Activated naive CD4-positive, alpha-beta T cell treated with anti-CD3 and anti-CD28 coated beads, Interleukin-2, amount 50 U/mL, for 16 hours (primary cell): ENCODE measurements around the gene VWCE.

Source experiments
- DNase-seq: peaks from one replicate; pipeline ENCODE4 v3.0.0-alpha.2; 2020

Gene VWCE

DNA sequence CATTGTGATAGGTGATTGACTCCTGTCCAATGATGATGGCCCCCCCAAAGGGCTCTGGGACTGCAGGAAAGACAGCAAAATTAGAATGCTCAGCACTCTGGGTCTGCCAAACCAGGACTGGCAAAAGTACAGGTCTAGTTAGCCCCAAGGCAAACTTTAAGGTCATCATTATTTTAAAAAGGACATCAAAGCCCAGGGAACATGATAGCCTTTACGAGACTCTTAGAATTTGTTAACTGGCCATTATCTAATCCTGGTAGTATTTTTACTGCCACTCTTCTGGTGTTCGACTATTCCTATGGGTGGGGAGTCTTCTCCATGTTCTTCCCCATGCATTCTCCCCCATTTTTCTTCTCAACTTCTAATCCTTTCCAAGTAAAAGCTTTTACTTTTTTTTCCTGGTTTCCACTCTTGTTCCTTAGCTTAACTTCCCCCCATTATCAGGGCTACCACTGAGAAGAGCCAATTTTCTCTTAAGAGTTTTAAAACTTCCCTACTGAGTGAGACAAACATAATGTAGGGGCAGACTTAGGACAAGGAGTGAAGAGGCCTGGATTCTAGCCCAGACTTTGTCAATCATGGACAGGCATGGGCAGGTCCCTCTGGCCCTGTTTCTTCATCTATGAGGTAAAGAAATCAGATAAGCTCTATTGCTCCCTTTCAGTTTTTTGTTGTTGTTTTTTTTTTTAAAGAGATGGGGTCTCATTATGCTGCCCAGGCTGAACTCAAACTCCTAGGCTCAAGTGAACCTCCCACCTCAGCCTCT is 30.7 kb upstream of the VWCE start:
- no peak for DNase-seq

GRCh38 chr11:61315260-61315659 is 20.1 kb upstream of the VWCE start:
- no peak for DNase-seq

GRCh38 chr11:61310749-61311148 is 15.6 kb upstream of the VWCE start:
- DNase-seq = no peak

- DNase-seq = no peak
Measured at GRCh38 chr11:61309739-61310138, 14.6 kb upstream of the VWCE start.

DNA sequence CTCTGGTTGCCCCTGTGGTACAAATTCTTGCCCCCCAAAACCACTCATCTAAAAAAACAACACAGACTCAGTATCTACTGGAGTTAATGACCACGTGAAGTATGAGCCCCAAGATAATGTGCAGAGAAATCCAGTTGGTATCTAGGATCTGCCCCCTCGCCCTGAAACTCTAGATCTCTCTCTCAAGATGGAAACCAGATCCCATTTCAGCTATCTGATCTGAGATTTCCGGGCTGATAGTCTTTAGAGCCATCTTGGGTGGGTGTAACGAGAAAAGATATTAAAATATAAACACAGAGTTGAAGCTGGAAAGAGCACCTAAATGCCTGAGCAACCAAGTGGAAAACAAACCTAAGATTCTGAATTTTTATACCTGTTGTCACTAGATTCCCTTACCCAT is 14.0 kb upstream of the VWCE start:
- DNase-seq = no peak

GRCh38 chr11:61307354-61307753 is 12.2 kb upstream of the VWCE start:
- no peak for DNase-seq

GRCh38 chr11:61306221-61306620 is 11.1 kb upstream of the VWCE start:
- DNase-seq = no peak

GRCh38 chr11:61305417-61305816 is 10.3 kb upstream of the VWCE start:
- DNase-seq = no peak

- DNase-seq = no peak
Measured at GRCh38 chr11:61303725-61304124, 8.6 kb upstream of the VWCE start.

DNA sequence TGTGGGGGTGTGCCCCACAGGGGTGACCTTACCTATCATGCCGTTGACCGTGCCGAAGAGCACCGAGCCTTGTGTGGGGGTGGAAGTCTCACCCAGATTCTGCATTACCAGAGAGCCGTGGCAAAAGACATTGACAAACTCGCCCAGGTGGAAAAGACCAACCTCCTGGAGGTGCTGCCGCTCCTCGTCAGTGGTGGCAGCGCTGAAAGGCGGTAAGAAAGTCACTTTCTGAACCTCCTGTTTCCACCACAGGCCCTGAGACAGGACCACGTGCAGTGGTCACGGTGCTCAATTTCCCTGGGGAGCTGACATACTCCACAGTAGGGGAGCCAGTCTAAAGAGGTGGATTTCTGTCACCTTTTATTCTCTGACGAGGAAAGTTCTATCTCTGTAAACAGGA is 7.4 kb upstream of the VWCE start:
- DNase-seq = no peak

GRCh38 chr11:61298663-61299244 is 3.6 kb upstream of the VWCE start:
- DNase-seq = no peak

- DNase-seq = no peak
Measured at GRCh38 chr11:61297746-61298145, 2.6 kb upstream of the VWCE start.

GRCh38 chr11:61297341-61297740 is 2.2 kb upstream of the VWCE start:
- DNase-seq = no peak

- DNase-seq = no peak
Measured at GRCh38 chr11:61295596-61295926, 445 bp upstream of the VWCE start.

DNA sequence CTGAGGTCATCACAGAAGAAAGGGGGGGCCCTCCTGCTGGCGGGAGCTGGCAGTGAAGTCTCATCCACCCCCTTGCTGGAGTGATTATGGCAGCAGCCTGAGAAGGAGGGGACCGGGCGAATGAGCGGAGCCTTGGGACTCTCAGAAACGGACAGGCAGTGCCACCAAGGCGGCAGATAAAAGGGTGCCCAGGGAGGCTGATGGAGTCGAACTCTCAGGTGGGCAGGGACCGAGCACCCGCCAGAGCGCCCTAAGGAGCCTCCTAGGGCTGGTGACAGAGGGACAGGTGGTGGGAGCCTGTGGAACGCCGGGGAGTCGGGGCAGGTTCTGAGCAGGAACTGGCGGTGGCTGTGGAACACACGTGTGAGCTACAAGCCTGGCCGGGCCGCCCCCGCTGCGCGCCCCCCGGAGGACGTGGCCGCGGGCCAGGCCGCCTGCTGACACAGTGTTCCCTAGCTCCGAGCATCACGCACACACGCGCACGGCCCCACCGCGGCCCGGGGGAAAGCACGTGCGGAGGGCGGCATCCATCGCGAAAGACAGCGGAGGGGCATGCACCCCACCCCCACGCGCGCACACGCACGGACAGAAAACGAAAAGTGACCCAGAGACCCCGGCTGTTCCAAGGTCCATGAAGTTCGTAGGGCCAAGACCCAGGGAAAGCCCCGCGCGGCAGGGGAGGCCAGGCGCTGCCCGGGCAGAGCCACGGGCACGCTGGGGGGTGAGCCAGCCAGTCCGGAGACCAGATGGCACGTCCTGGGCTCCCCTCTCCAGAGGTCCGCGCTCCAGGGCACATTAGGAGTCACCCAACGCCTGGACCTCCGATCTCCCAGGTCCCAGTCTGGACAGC is 1.0 kb downstream of the VWCE start:
- peak; percentile 65 for DNase-seq

- no peak for DNase-seq
Measured at GRCh38 chr11:61292356-61292755, 2.8 kb downstream of the VWCE start.

- peak; percentile 16 for DNase-seq
Measured at GRCh38 chr11:61290905-61291690, 4.0 kb downstream of the VWCE start.

DNA sequence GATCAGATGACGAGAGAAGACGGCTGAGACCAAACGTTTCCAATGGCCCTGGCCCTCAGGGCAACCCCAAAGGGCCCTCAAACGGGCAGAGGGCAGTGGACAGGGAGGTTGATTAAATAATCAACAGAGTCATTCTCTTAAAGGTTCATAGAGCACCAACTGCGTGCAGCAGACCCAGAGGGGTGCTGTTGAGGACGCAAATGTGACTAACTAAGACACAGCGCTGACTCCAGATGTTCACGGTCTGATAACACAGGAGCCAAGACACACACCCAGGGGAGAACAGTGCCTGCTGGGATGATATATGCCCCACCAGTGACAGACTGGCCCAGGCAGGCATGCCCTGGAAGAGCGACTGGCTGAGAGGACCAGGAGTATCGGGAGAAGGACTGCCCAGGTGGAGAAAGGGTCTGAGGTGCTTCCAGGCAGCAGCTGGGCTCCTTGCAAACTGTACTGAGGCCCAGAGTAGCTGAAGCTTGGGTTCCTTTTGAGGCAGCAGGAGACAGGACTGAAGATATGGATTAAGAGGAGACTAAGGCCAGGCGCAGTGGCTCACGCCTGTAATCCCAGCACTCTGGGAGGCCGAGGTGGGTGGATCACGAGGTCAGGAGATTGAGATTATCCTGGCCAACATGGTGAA is 7.7 kb downstream of the VWCE start:
- no peak for DNase-seq

DNA sequence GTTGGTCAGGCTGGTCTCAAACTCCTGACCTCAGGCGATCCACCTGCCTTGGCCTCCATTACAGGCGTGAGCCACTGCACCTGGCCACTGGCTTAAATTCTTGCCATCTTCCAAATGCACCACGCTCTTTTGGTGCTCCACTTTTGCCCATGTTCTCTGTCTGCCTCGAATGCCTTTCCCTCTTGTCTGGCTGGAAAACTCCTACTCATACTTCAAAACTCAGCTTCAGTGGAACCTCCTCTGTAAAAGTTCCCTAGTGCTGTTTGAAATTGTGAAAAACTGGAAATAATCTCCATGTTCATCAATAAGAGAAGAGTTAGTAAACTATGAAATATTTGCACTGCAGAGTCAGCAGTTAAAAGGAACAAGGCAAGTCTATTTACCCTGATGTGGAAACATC is 11.5 kb downstream of the VWCE start:
- no peak for DNase-seq

- peak; percentile 24 for DNase-seq
Measured at GRCh38 chr11:61281581-61282250, 13.4 kb downstream of the VWCE start.

GRCh38 chr11:61280883-61281580 is 14.1 kb downstream of the VWCE start:
- no peak for DNase-seq
